Muscle layer of duodenum (tissue), 2 donors: ENCODE results near the gene PIK3AP1.
"Not testable (repeated sequence)": the region's sequence is repeated elsewhere in the genome, so short reads cannot be mapped to it uniquely, and the experiment has no call there.

Experiments
- H3K27ac ChIP-seq: one replicate; pipeline ENCODE4 v1.7.0; 2013; ENCODE audit warnings: mild to moderate bottlenecking, low read length
- H3K27me3 ChIP-seq: one replicate; pipeline ENCODE4 v1.7.0; 2013; ENCODE audit warnings: low read depth, mild to moderate bottlenecking, control low read depth, low read length
- H3K36me3 ChIP-seq, 2 donors: one replicate each; pipeline ENCODE4 v1.7.0; 2013; ENCODE audit warnings: low read length in 2 of 2, control low read depth in 1 of 2, mild to moderate bottlenecking in 1 of 2; ENCODE audit not compliant: insufficient read depth in 2 of 2, control insufficient read depth in 1 of 2
- H3K4me1 ChIP-seq, 2 donors: one replicate each; pipeline ENCODE4 v1.7.0; 2013; ENCODE audit warnings: low read length in 2 of 2, mild to moderate bottlenecking in 2 of 2, control low read depth in 1 of 2, moderate library complexity in 1 of 2; ENCODE audit not compliant: insufficient read depth in 2 of 2, control insufficient read depth in 1 of 2
- H3K4me3 ChIP-seq, 2 donors: one replicate each; pipeline ENCODE4 v1.7.0; 2013; ENCODE audit warnings: low read length in 2 of 2, low read depth in 1 of 2, mild to moderate bottlenecking in 1 of 2
- H3K9me3 ChIP-seq, 2 donors: one replicate each; pipeline ENCODE4 v1.7.0; 2013; ENCODE audit warnings: low read length in 2 of 2, control low read depth in 1 of 2, mild to moderate bottlenecking in 1 of 2; ENCODE audit not compliant: control insufficient read depth in 1 of 2
- donor health status: healthy.

PIK3AP1 gene

GRCh38 chr10:96584474-96584873, 135.8 kb downstream of the PIK3AP1 start:
- H3K27ac ChIP-seq: peak overlapping the region; percentile 48
- H3K9me3 ChIP-seq: no peaks in the 10 kb centered on the region
- peaks cover 0 to 9% of the 10 kb centered on the region in 2 donors for H3K36me3 ChIP-seq
- H3K4me1 ChIP-seq: peaks cover 28 to 59% of the 10 kb centered on the region in 2 donors
- H3K4me3 ChIP-seq: peak overlapping the region in 1 of 2 donors; percentile 4
- H3K27me3 ChIP-seq: no peaks in the 10 kb centered on the region

DNA sequence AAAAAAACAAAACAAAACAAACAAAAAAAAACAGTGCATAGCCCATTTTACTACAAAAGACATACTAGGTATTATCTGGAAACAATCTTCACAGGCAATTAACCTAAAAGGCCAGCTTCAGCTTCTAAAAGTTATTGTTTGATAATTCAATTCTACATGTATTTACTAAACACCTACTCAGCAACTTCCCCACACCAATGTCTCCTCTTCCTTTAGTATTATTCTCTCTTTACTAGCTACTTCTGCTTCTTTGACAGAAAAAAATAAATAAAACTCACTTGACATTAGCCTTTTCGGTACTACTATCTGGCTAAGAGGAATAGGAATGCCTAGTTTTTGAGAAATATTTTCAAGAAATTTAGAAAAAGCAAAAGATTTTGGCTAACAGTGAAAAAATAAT, 136.3 kb downstream of the PIK3AP1 start:
- no peak overlapping the region for H3K27ac ChIP-seq
- no peaks in the 10 kb centered on the region for H3K9me3 ChIP-seq
- peaks cover 28 to 61% of the 10 kb centered on the region in 2 donors for H3K4me1 ChIP-seq
- no peaks in the 10 kb centered on the region for H3K27me3 ChIP-seq
- peak overlapping the region in 1 of 2 donors; percentile 4 for H3K4me3 ChIP-seq
- peaks cover 0 to 9% of the 10 kb centered on the region in 2 donors for H3K36me3 ChIP-seq

GRCh38 chr10:96579133-96579532, 141.2 kb downstream of the PIK3AP1 start:
- H3K36me3 ChIP-seq: no peaks in the 10 kb centered on the region
- no peaks in the 10 kb centered on the region for H3K9me3 ChIP-seq
- H3K27ac ChIP-seq: no peak overlapping the region
- H3K4me1 ChIP-seq: peaks cover 22 to 53% of the 10 kb centered on the region in 2 donors
- no peak overlapping the region for H3K4me3 ChIP-seq
- no peaks in the 10 kb centered on the region for H3K27me3 ChIP-seq

DNA sequence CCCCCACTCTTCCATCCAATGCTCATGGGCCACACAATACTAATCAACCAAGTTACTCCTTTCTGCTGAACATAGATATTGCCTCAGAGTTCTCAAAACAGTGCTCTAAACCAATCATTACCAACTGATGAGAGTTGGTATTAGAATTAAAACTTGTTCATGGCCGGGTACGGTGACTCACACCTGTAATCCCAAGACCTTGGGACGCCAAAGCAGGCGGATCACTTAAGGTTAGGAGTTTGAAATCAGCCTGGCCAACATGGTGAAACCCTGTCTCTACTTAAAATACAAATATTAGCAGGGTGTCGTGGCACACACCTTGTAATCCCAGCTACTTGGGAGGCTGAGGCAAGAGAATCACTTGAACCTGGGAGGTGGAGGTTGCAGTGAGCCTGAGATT, 141.7 kb downstream of the PIK3AP1 start:
- Histone ChIP-seq H3K4me1 (peaks cover 22 to 51% of the 10 kb centered on the region in 2 donors), H3K27me3 (no peaks in the 10 kb centered on the region), H3K36me3 (no peaks in the 10 kb centered on the region), H3K4me3 (no peak overlapping the region), H3K27ac (peak overlapping the region; percentile 1), H3K9me3 (no peaks in the 10 kb centered on the region)

DNA sequence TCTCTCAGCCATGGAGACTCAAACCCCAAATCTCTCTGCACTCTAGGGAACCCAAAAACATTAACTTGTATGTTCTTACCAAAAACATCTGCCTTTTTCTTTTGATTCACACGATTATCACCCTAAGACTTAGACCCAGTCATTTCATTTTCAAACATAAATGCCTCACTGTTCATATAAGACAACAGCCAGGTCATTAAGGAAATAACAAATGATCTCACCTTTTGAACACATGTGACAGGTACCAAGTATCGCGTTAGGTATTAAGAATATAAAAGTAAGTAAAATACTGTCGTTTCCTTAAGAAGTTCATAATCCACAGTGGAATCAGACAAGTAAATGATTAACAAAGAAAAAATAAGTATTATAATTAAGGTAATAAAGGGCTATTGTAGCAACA, 142.3 kb downstream of the PIK3AP1 start:
- Histone ChIP-seq H3K27ac (peak overlapping the region; percentile 24), H3K4me1 (peaks cover 22 to 50% of the 10 kb centered on the region in 2 donors), H3K27me3 (no peaks in the 10 kb centered on the region), H3K36me3 (no peaks in the 10 kb centered on the region), H3K9me3 (no peaks in the 10 kb centered on the region), H3K4me3 (no peak overlapping the region)

DNA sequence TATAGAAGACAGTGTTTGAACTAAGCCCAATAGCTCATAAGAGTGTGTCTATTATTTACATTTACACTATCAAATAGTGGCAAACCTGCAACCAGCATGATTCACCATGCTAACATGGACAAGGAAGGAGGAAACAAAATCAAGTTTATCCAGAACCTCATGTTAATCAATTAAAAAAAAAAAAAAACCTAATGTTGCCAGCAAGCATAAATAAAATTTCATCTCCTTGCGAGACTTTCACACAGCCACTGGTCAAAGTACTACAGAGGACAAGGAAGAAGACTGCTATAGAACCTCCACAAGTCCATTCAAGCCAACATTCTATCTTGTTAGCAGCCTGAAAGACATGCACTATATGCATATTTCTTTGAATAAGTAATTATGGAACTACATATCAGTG, 143.2 kb downstream of the PIK3AP1 start:
- no peaks in the 10 kb centered on the region for H3K27me3 ChIP-seq
- H3K4me1 ChIP-seq: peaks cover 18 to 49% of the 10 kb centered on the region in 2 donors
- no peak overlapping the region for H3K4me3 ChIP-seq
- H3K36me3 ChIP-seq: no peaks in the 10 kb centered on the region
- H3K27ac ChIP-seq: peak overlapping the region; percentile 24
- no peaks in the 10 kb centered on the region for H3K9me3 ChIP-seq

GRCh38 chr10:96576277-96576980, 143.9 kb downstream of the PIK3AP1 start:
- Histone ChIP-seq H3K27ac (no peak overlapping the region), H3K4me1 (peaks cover 12 to 50% of the 10 kb centered on the region in 2 donors), H3K9me3 (no peaks in the 10 kb centered on the region), H3K27me3 (no peaks in the 10 kb centered on the region), H3K4me3 (no peak overlapping the region), H3K36me3 (no peaks in the 10 kb centered on the region)

DNA sequence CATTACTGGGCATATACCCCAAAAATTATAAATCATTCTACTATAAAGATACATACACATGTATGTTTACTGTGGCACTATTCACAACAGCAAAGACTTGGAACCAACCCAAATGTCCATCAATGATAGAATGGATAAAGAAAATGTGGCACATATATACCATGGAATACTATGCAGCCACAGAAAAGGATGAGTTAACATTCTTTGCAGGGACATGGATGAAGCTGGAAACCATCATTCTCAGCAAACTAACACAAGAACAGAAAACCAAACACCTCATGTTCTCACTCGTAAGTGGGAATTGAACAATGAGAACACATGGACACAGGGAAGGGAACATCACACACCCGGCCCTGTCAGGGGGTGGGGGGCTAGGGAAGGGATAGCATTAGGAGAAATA, 145.8 kb downstream of the PIK3AP1 start:
- not testable (repeated sequence) for H3K36me3 ChIP-seq, H3K9me3 ChIP-seq, H3K4me3 ChIP-seq, H3K27ac ChIP-seq, H3K27me3 ChIP-seq
- H3K4me1 ChIP-seq: peaks cover 6 to 40% of the 10 kb centered on the region in 2 donors

DNA sequence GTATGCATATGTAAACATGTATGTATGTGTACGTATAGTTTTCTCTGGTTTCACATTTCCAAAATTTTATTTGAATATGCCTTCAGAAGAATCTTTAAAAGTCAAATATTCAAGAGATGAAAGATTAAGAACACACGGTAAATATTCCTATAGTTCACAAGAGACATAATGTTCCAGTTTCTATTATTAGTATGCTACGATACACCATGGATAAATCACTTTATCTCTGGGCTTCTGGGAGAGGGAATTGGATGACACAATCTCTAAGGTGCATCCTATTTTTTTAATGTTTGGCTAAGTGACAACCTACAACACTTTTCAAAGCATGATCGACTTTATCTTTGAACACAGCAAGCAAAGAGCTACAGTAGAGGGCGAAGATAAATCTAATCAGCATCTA, 147.3 kb downstream of the PIK3AP1 start:
- H3K27me3 ChIP-seq: no peaks in the 10 kb centered on the region
- no peak overlapping the region for H3K27ac ChIP-seq
- H3K36me3 ChIP-seq: no peaks in the 10 kb centered on the region
- H3K4me3 ChIP-seq: no peak overlapping the region
- no peaks in the 10 kb centered on the region for H3K9me3 ChIP-seq
- H3K4me1 ChIP-seq: peaks cover 5 to 41% of the 10 kb centered on the region in 2 donors

GRCh38 chr10:96570983-96571964, 149.0 kb downstream of the PIK3AP1 start:
- H3K9me3 ChIP-seq: no peaks in the 10 kb centered on the region
- H3K36me3 ChIP-seq: no peaks in the 10 kb centered on the region
- H3K4me3 ChIP-seq: no peak overlapping the region
- H3K27me3 ChIP-seq: no peaks in the 10 kb centered on the region
- H3K27ac ChIP-seq: no peak overlapping the region
- H3K4me1 ChIP-seq: peaks cover 0 to 31% of the 10 kb centered on the region in 2 donors

- Histone ChIP-seq H3K36me3 (no peaks in the 10 kb centered on the region), H3K27ac (no peak overlapping the region), H3K4me3 (no peak overlapping the region), H3K27me3 (no peaks in the 10 kb centered on the region), H3K4me1 (peaks cover 0 to 26% of the 10 kb centered on the region in 2 donors), H3K9me3 (no peaks in the 10 kb centered on the region)
Measured at GRCh38 chr10:96570511-96570910, 149.8 kb downstream of the PIK3AP1 start.
